Calu3 (cell line): ENCODE data around the gene ISY1. TPM values are rescaled to one million over a fixed set of nuclear protein-coding genes. Genes with fewer than 3 reads are reported as not detected.

Experiments used
- BruUV-seq: library from RNA; stranded (reverse); fragments of 400-500 nt; replicated peaks from 2 replicates; lab custom pipeline; 2021; lab: Mats Ljungman, UMichigan
- CTCF ChIA-PET: fragments of 300-600 bp; sonication (Branson Sonifier 250); formaldehyde crosslinking; loops from one replicate; lab custom pipeline; 2022; ENCODE audit warnings: antibody characterized with exemption; lab: Charles Lee
- DNase-seq: peaks from one replicate; pipeline ENCODE4 v3.0.0; 2022
- H3K27ac Mint-ChIP-seq: one replicate; pipeline ENCODE4 v1.8.0; 2022; ENCODE audit warnings: mixed read lengths; ENCODE audit not compliant: unreplicated experiment
- H3K27me3 Mint-ChIP-seq: one replicate; pipeline ENCODE4 v1.8.0; 2022; ENCODE audit warnings: mixed read lengths; ENCODE audit not compliant: unreplicated experiment
- H3K36me3 Mint-ChIP-seq: one replicate; pipeline ENCODE4 v1.8.0; 2022; ENCODE audit warnings: mild to moderate bottlenecking, moderate library complexity, mixed read lengths; ENCODE audit not compliant: insufficient read depth, unreplicated experiment
- H3K4me1 Mint-ChIP-seq: one replicate; pipeline ENCODE4 v1.8.0; 2022; ENCODE audit warnings: mild to moderate bottlenecking, low read depth, mixed read lengths; ENCODE audit not compliant: unreplicated experiment
- H3K4me3 Mint-ChIP-seq: one replicate; pipeline ENCODE4 v1.8.0; 2022; ENCODE audit warnings: mild to moderate bottlenecking, low read depth, moderate library complexity, mixed read lengths; ENCODE audit not compliant: unreplicated experiment
- H3K9me3 Mint-ChIP-seq: one replicate; pipeline ENCODE4 v1.8.0; 2022; ENCODE audit warnings: low read depth, mixed read lengths; ENCODE audit not compliant: unreplicated experiment
- CTCF ChIP-seq: fragments of 200-600 bp; IDR thresholded peaks from one replicate; pipeline ENCODE4 v1.8.0; 2022; ENCODE audit warnings: antibody characterized with exemption; ENCODE audit not compliant: unreplicated experiment
- intact Hi-C: fragments of 100-400 bp; cut with micrococcal nuclease; formaldehyde crosslinking; loops from one replicate; pipeline ENCODE4 v1.10.0; 2022; ENCODE audit not compliant: unreplicated experiment
- total RNA-seq: library from RNA; stranded (reverse); gene quantifications from 2 replicates; pipeline ENCODE4 v1.2.3, GENCODE V29; 2022

The ISY1 gene
- total RNA-seq, 1 experiment from 2014 or later = 77.0 TPM

- no peaks in the 10 kb centered on the region for H3K9me3 Mint-ChIP-seq
- no peak for TF ChIP-seq CTCF
- CTCF ChIA-PET = no interaction called here
- peaks cover 8% of the 10 kb centered on the region for H3K4me1 Mint-ChIP-seq
- no TSS peak for BruUV-seq
- no peak overlapping the region for H3K4me3 Mint-ChIP-seq
- peaks cover 9% of the 10 kb centered on the region for H3K27me3 Mint-ChIP-seq
- intact Hi-C loops = no loop called here
- no peak for DNase-seq
- H3K36me3 Mint-ChIP-seq = peaks cover 8% of the 10 kb centered on the region
- H3K27ac Mint-ChIP-seq = no peak overlapping the region
Measured at GRCh38 chr3:129081503-129081902, 79.4 kb downstream of the ISY1 start.

GRCh38 chr3:129078510-129078909 is 82.4 kb downstream of the ISY1 start:
- CTCF ChIA-PET = interaction anchor here (0.7 kb wide), 1 partner anchor 56 kb away, joined by 3 read pairs; no protein-coding TSS in a partner anchor
- Mint-ChIP-seq H3K27ac (no peak overlapping the region), H3K36me3 (no peaks in the 10 kb centered on the region), H3K27me3 (peaks cover 9% of the 10 kb centered on the region), H3K4me3 (no peak overlapping the region), H3K4me1 (peaks cover 8% of the 10 kb centered on the region), H3K9me3 (no peaks in the 10 kb centered on the region)
- intact Hi-C loops = no loop called here
- no peak for TF ChIP-seq CTCF
- BruUV-seq = no TSS peak
- no peak for DNase-seq

Other genes with a start within 250 kb of the ISY1 start
- gene CFAP92, start 167.0 kb downstream of the ISY1 start, total RNA-seq = 0.92 and 1.3 TPM in 2 replicates
- gene EFCC1, start 159.8 kb downstream of the ISY1 start, total RNA-seq = 0.15 TPM in 1 of 2 replicates, not detected in the other
- gene GP9, start 100.3 kb downstream of the ISY1 start, total RNA-seq = not detected in 2 replicates
- gene RAB43, start 39.3 kb downstream of the ISY1 start, total RNA-seq = 21.2 and 27.4 TPM in 2 replicates
- 331 and 355 TPM in 2 replicates for gene CNBP, start 22.8 kb upstream of the ISY1 start, total RNA-seq
- gene COPG1, start 88.5 kb upstream of the ISY1 start, total RNA-seq = 295 and 302 TPM in 2 replicates
- 67.1 and 83.6 TPM in 2 replicates for gene HMCES, start 117.8 kb upstream of the ISY1 start, total RNA-seq